SJCRH30 (cell line): ENCODE results near the gene SERP2. TPM values are rescaled to one million over a fixed set of nuclear protein-coding genes. Genes with fewer than 3 reads are reported as not detected.

Source experiments
- DNase-seq, 2 experiments: peaks; one replicate each; pipeline ENCODE4 v3.0.0-alpha.2; 2015 to 2020
- H3K27ac ChIP-seq: fragments of 250-450 bp; sonication (Bioruptor Pico); 2 replicates; pipeline ENCODE4 v1.5.1; 2020; ENCODE audit warnings: mild to moderate bottlenecking, moderate library complexity
- H3K27me3 ChIP-seq: fragments of 250-450 bp; sonication (Bioruptor Pico); 2 replicates; pipeline ENCODE4 v1.5.1; 2020; ENCODE audit warnings: mild to moderate bottlenecking, moderate library complexity
- H3K36me3 ChIP-seq: fragments of 250-450 bp; sonication (Bioruptor Pico); 2 replicates; pipeline ENCODE4 v1.5.1; 2020; ENCODE audit warnings: mild to moderate bottlenecking, moderate library complexity
- H3K4me1 ChIP-seq: fragments of 250-450 bp; sonication (Bioruptor Pico); 2 replicates; pipeline ENCODE4 v1.5.1; 2020; ENCODE audit warnings: mild to moderate bottlenecking, moderate library complexity
- H3K4me3 ChIP-seq: fragments of 250-450 bp; sonication (Bioruptor Pico); 2 replicates; pipeline ENCODE4 v1.5.1; 2020; ENCODE audit warnings: mild to moderate bottlenecking, moderate library complexity
- H3K9me3 ChIP-seq: fragments of 250-450 bp; sonication (Bioruptor Pico); replicated peaks from 2 replicates; pipeline ENCODE4 v1.5.1; 2020; ENCODE audit warnings: mild to moderate bottlenecking, moderate library complexity
- total RNA-seq: library from RNA; depleted of rRNA; stranded (reverse); fragments of >200 nt; shearing (Covaris generic); gene quantifications from 2 replicates; pipeline ENCODE4 v1.2.3, GENCODE V29; 2014; rRNA removed

SERP2 gene
- total RNA-seq, 1 experiment from 2014 or later = not detected

- no peaks in the 10 kb centered on the region for H3K9me3 ChIP-seq
- H3K27ac ChIP-seq = peak overlapping the region; percentile 85
- no peaks in the 10 kb centered on the region for H3K4me1 ChIP-seq
- H3K36me3 ChIP-seq = peaks cover 6% of the 10 kb centered on the region
- no peaks in the 10 kb centered on the region for H3K27me3 ChIP-seq
- peak; percentile 97 to 98 for DNase-seq
- peak overlapping the region; percentile 80 for H3K4me3 ChIP-seq
Measured at GRCh38 chr13:44435142-44435918, 61.7 kb downstream of the SERP2 start.

DNA sequence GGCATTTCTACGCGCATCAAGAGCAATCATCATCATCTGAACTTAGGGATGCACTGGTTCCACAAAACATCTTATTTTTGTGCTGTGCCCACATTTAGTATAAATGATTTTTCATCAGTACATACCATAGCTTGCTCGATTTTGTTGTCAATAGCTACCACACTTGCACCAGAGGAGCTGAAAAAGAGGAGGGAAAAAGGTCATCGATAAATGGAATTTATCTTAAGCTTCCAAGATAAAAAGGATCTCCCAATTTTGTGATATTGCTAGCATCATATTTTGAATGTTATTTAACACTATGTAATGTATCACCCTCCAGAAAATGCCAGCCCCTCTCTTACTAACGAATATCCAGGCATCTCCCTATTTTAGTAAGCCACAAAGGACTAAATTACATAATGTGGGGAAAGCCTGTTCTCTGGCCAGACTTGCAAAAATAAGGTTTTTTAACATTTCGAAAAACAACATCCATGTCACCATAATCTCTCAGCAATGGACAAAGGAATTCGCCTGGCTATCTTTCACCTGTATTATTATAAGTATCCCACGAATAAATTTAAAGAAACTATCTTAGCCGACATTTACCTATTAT lies 62.4 kb downstream of the SERP2 start:
- peak overlapping the region; percentile 85 for H3K27ac ChIP-seq
- H3K27me3 ChIP-seq = no peaks in the 10 kb centered on the region
- H3K9me3 ChIP-seq = no peaks in the 10 kb centered on the region
- H3K4me1 ChIP-seq = no peaks in the 10 kb centered on the region
- H3K36me3 ChIP-seq = peaks cover 6% of the 10 kb centered on the region
- DNase-seq = peak in 1 of 2 experiments; percentile 9
- peak overlapping the region; percentile 80 for H3K4me3 ChIP-seq

- Histone ChIP-seq H3K9me3 (no peaks in the 10 kb centered on the region), H3K27me3 (no peaks in the 10 kb centered on the region), H3K4me3 (peak overlapping the region; percentile 80), H3K4me1 (no peaks in the 10 kb centered on the region), H3K27ac (peak overlapping the region; percentile 85), H3K36me3 (peaks cover 6% of the 10 kb centered on the region)
- DNase-seq = peak; percentile 95
Measured at GRCh38 chr13:44436589-44437337, 63.1 kb downstream of the SERP2 start.

GRCh38 chr13:44437356-44438233 lies 64.0 kb downstream of the SERP2 start:
- Histone ChIP-seq H3K4me1 (no peaks in the 10 kb centered on the region), H3K27ac (peak overlapping the region; percentile 81), H3K9me3 (no peaks in the 10 kb centered on the region), H3K36me3 (peaks cover 6% of the 10 kb centered on the region), H3K27me3 (no peaks in the 10 kb centered on the region), H3K4me3 (peak overlapping the region; percentile 80)
- peak in 1 of 2 experiments; percentile 58 for DNase-seq

DNA sequence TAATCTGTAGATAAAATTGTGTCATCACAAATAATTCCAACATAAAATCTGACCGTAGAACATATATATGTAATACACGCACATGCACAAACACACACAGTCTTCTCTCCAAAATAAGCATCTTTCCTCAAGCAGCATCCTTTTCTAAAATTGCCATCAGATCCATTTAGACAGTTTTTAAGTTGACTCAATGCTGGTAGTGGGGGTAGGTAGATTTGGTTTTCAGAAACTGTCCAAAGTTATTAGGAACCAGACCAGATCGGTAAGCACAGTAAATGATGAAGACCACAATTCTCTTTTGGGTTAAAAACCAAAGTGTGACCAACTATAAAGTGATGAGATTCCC lies 64.6 kb downstream of the SERP2 start:
- DNase-seq = no peak
- no peaks in the 10 kb centered on the region for H3K9me3 ChIP-seq
- H3K36me3 ChIP-seq = peaks cover 6% of the 10 kb centered on the region
- no peaks in the 10 kb centered on the region for H3K27me3 ChIP-seq
- no peak overlapping the region for H3K4me3 ChIP-seq
- H3K27ac ChIP-seq = no peak overlapping the region
- no peaks in the 10 kb centered on the region for H3K4me1 ChIP-seq

- Histone ChIP-seq H3K27ac (no peak overlapping the region), H3K4me1 (no peaks in the 10 kb centered on the region), H3K9me3 (no peaks in the 10 kb centered on the region), H3K36me3 (no peaks in the 10 kb centered on the region), H3K27me3 (no peaks in the 10 kb centered on the region), H3K4me3 (no peak overlapping the region)
- no peak for DNase-seq
Measured at GRCh38 chr13:44439452-44440024, 65.9 kb downstream of the SERP2 start.

DNA sequence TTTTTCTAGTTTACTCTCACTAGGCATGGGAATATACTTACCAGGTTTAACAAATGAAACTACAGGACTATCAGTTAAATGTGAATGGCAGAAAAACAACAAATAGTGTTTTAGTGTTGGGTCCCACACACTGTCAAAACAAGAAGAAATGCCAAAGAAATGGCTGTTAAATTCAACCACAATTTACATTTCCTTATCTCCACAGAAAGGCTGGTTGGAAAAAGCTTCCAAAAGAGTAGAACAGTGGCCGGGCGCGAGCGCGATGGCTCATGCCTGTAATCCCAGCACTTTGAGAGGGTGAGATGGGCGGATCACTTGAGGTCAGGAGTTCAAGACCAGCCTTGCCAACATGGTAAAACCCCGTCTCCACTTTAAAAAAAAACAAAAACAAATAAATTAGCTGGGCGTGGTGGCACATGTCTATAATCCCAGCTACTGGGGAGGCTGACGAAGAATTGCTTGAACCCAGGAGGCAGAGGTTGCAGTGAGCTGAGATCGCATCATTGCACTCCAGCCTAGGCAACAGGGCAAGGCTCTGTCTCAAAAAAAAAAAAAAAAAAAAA lies 66.5 kb downstream of the SERP2 start:
- no peaks in the 10 kb centered on the region for H3K27me3 ChIP-seq
- H3K4me1 ChIP-seq = no peaks in the 10 kb centered on the region
- H3K36me3 ChIP-seq = no peaks in the 10 kb centered on the region
- no peak overlapping the region for H3K4me3 ChIP-seq
- no peak for DNase-seq
- no peak overlapping the region for H3K27ac ChIP-seq
- H3K9me3 ChIP-seq = no peaks in the 10 kb centered on the region

Other genes starting within 250 kb of the SERP2 start
- gene TSC22D1, start 202.5 kb downstream of the SERP2 start, total RNA-seq = 23.6 and 28.0 TPM in 2 replicates